PC-3 (cell line): ENCODE measurements around the gene SLC25A48. TPM values are rescaled to one million over a fixed set of nuclear protein-coding genes. Genes with fewer than 3 reads are reported as not detected.

ENCODE experiments used
- ATAC-seq: fragments of 200-7000 bp; cut with Tn5 transposase; 2 replicates; pipeline ENCODE4 v1.9.1; 2020; ENCODE audit warnings: mild to moderate bottlenecking, moderate library complexity
- BruUV-seq: library from RNA; stranded (reverse); fragments of 400-500 nt; replicated peaks from 2 replicates; lab custom pipeline; 2021; lab: Mats Ljungman, UMichigan
- CTCF ChIA-PET: fragments of 300-600 bp; sonication (Branson Sonifier 250); formaldehyde crosslinking; loops from one replicate; lab custom pipeline; 2022; ENCODE audit warnings: antibody characterized with exemption; lab: Charles Lee
- POLR2A ChIA-PET: fragments of 300-600 bp; sonication (Branson Sonifier 250); formaldehyde crosslinking; loops from one replicate; lab custom pipeline; 2022; ENCODE audit warnings: antibody characterized with exemption; ENCODE audit not compliant: unreplicated experiment; lab: Charles Lee
- DNase-seq: peaks from one replicate; pipeline ENCODE4 v3.0.0-alpha.2; 2015
- H2AFZ ChIP-seq: fragments of 300-600 bp; sonication (generic); 2 replicates; pipeline ENCODE4 v1.6.0; 2016; ENCODE audit warnings: antibody characterized with exemption, low read length
- H3F3A ChIP-seq: fragments of 300-600 bp; sonication (generic); one replicate; pipeline ENCODE4 v1.6.0; 2017; ENCODE audit warnings: antibody characterized with exemption, low read length, control low read depth, mild to moderate bottlenecking; ENCODE audit not compliant: unreplicated experiment
- H3K27ac ChIP-seq: fragments of 300-600 bp; sonication (generic); 2 replicates; pipeline ENCODE4 v1.5.1; 2016; ENCODE audit warnings: mild to moderate bottlenecking, low read length
- H3K27me3 ChIP-seq: fragments of 300-600 bp; sonication (generic); 2 replicates; pipeline ENCODE4 v1.6.1; 2016; ENCODE audit warnings: low read length, mixed read lengths
- H3K36me3 ChIP-seq: fragments of 300-600 bp; sonication (generic); 2 replicates; pipeline ENCODE4 v1.6.1; 2016; ENCODE audit warnings: low read depth, mixed run types, low read length, mixed read lengths
- H3K4me1 ChIP-seq: fragments of 300-600 bp; sonication (generic); 2 replicates; pipeline ENCODE4 v1.5.1; 2016; ENCODE audit warnings: low read length; ENCODE audit not compliant: insufficient read depth
- H3K4me2 ChIP-seq: fragments of 300-600 bp; sonication (generic); 2 replicates; pipeline ENCODE4 v1.6.0; 2016; ENCODE audit warnings: low read length
- H3K4me3 ChIP-seq: fragments of 300-600 bp; sonication (generic); 2 replicates; pipeline ENCODE4 v1.5.1; 2016; ENCODE audit warnings: mild to moderate bottlenecking, low read length, mixed read lengths
- H3K79me2 ChIP-seq: fragments of 300-600 bp; sonication (generic); 2 replicates; pipeline ENCODE4 v1.6.1; 2017; ENCODE audit warnings: low read length, mixed read lengths
- H3K9ac ChIP-seq: fragments of 300-600 bp; sonication (generic); 2 replicates; pipeline ENCODE4 v1.6.0; 2016; ENCODE audit warnings: mild to moderate bottlenecking, low read length
- H3K9me2 ChIP-seq: fragments of 300-600 bp; sonication (generic); replicated peaks from 2 replicates; pipeline ENCODE4 v1.6.1; 2016; ENCODE audit warnings: mixed run types, low read length, mixed read lengths
- H3K9me3 ChIP-seq: fragments of 300-600 bp; sonication (generic); 2 replicates; pipeline ENCODE4 v1.6.1; 2016; ENCODE audit warnings: low read length, mixed read lengths
- H4K20me1 ChIP-seq: fragments of 300-600 bp; sonication (generic); 2 replicates; pipeline ENCODE4 v1.6.1; 2016; ENCODE audit warnings: low read length, mixed read lengths
- EZH2 ChIP-seq: fragments of 300-600 bp; sonication (generic); IDR thresholded peaks from one replicate; pipeline ENCODE4 v1.6.1; 2017; ENCODE audit warnings: antibody characterized with exemption, mild to moderate bottlenecking, low read length; ENCODE audit not compliant: unreplicated experiment
- EZH2phosphoT487 ChIP-seq: fragments of 300-600 bp; sonication (generic); IDR thresholded peaks from 2 replicates; pipeline ENCODE4 v1.6.1; 2018; ENCODE audit warnings: mild to moderate bottlenecking, antibody characterized with exemption, low read length, borderline replicate concordance
- intact Hi-C: fragments of 100-400 bp; cut with micrococcal nuclease; formaldehyde crosslinking; loops from 2 replicates; pipeline ENCODE4 v1.9.0; 2023
- total RNA-seq: library from RNA; depleted of rRNA; stranded (reverse); fragments of >200 nt; gene quantifications from 2 replicates; pipeline ENCODE4 v1.2.3, GENCODE V29; 2014
- TF ChIP-seq, protein P1 (sequence below): fragments of 300-600 bp; sonication (generic); conservative IDR thresholded peaks from 2 replicates; pipeline ENCODE4 v1.5.1; 2017; ENCODE audit warnings: antibody characterized with exemption, low read depth, mild to moderate bottlenecking, low read length

The SLC25A48 gene
- total RNA-seq, 1 experiment from 2014 or later = not detected

DNA sequence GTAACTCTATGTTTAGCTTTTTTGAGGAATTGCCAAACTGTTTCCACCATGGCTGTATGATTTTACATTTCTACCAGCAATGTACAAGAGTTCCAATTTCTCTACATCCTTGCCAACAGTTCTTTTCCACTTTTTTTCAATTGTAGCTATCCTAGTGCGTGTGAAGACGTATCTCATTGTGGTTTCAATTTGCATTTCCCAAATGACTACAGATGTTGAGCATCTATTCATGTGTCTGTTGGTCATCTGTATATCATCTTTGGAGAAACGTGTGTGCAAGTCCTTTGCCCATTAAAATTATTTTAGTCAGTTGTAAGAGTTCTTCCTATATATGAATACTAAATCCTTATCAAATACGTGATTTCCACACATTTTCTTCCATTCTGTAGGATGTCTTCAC is 6.5 kb downstream of the SLC25A48 start:
- POLR2A ChIA-PET = no interaction called here
- DNase-seq (no peak), ATAC-seq (no peak)
- H3K36me3 ChIP-seq = no peaks in the 10 kb centered on the region
- H3K27me3 ChIP-seq = peaks cover 19% of the 10 kb centered on the region
- H3K4me2 ChIP-seq = no peak overlapping the region
- H3K9me2 ChIP-seq = no peaks in the 10 kb centered on the region
- no peak overlapping the region for H3K4me3 ChIP-seq
- no peaks in the 10 kb centered on the region for H4K20me1 ChIP-seq
- no peak overlapping the region for H2AFZ ChIP-seq
- no peak for TF ChIP-seq EZH2phosphoT487
- TF ChIP-seq EZH2 = no peak
- TF ChIP-seq, protein P1, sequence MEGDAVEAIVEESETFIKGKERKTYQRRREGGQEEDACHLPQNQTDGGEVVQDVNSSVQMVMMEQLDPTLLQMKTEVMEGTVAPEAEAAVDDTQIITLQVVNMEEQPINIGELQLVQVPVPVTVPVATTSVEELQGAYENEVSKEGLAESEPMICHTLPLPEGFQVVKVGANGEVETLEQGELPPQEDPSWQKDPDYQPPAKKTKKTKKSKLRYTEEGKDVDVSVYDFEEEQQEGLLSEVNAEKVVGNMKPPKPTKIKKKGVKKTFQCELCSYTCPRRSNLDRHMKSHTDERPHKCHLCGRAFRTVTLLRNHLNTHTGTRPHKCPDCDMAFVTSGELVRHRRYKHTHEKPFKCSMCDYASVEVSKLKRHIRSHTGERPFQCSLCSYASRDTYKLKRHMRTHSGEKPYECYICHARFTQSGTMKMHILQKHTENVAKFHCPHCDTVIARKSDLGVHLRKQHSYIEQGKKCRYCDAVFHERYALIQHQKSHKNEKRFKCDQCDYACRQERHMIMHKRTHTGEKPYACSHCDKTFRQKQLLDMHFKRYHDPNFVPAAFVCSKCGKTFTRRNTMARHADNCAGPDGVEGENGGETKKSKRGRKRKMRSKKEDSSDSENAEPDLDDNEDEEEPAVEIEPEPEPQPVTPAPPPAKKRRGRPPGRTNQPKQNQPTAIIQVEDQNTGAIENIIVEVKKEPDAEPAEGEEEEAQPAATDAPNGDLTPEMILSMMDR = no peak
- H3F3A ChIP-seq = no peaks in the 10 kb centered on the region
- H3K79me2 ChIP-seq = no peaks in the 10 kb centered on the region
- CTCF ChIA-PET = no interaction called here
- H3K9ac ChIP-seq = no peak overlapping the region
- intact Hi-C loops = no loop called here
- BruUV-seq = no TSS peak
- no peak overlapping the region for H3K27ac ChIP-seq
- no peaks in the 10 kb centered on the region for H3K4me1 ChIP-seq
- H3K9me3 ChIP-seq = no peaks in the 10 kb centered on the region

DNA sequence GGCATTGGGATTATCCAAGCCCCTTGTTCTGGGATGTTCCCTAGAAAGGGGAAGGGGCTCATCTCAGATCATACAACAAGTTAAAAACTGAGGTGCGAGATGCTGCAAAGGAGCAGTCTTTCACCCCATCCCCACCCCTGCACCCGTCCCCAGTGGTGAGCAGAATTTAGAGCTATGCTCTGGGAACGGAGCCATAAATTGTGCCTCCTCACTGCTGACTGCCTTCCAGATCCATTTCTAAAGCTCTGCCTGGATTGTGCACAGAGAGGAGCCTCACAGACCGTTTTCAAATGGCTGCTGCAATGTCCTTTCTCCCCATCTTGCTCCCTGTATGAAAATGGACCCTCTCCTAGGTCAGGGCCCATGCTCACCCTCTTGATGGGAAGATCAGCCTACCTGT is 8.3 kb downstream of the SLC25A48 start:
- Histone ChIP-seq H3K9ac (no peak overlapping the region), H2AFZ (no peak overlapping the region), H3K79me2 (no peaks in the 10 kb centered on the region), H3K4me1 (no peaks in the 10 kb centered on the region), H3F3A (no peaks in the 10 kb centered on the region), H3K4me2 (no peak overlapping the region), H3K9me2 (no peaks in the 10 kb centered on the region), H3K27me3 (peaks cover 13% of the 10 kb centered on the region), H4K20me1 (no peaks in the 10 kb centered on the region), H3K9me3 (no peaks in the 10 kb centered on the region), H3K36me3 (no peaks in the 10 kb centered on the region), H3K27ac (no peak overlapping the region), H3K4me3 (no peak overlapping the region)
- no TSS peak for BruUV-seq
- ATAC-seq (no peak), DNase-seq (no peak)
- TF ChIP-seq, protein P1 = no peak
- no peak for TF ChIP-seq EZH2phosphoT487
- ChIA-PET POLR2A (no interaction called here), CTCF (no interaction called here)
- intact Hi-C loops = no loop called here

DNA sequence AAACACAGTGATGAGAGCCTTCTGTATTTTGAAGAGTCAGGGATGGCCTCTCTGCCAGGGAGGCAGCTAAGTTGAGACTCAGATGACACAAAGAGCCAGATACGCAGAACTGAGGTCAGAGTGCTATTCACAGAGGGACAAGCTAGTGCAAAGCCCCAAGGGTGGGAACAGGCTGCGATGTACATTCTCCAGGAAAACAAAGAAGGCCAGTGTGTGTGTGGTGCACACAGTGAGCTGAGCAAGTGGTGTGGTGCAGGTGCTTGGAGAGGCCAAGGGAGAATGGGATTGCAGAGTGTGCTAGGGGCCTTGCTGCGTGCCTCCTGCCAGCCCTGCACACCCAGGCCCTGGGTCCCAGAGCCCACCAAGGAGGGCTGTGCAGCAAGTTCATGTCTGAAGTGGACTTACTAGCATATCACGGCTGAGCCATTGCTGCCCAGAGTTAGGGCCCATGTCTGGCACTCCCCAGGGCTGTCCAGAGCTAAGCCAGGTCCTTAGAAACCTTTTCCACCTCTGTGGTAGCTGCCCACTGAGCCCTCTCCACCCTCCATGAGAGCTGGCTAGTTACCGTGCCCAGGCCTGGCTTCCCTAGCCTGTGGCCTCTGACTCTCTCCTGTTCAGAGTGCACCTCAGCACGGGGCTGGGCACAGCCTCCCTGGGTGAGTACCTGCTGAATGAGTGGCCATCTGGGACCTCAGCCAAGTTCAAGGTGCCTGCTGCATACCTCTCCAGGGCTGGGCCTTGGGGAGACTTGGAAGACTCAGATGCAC is 9.3 kb downstream of the SLC25A48 start:
- ChIA-PET POLR2A (no interaction called here), CTCF (no interaction called here)
- TF ChIP-seq EZH2 (no peak), EZH2phosphoT487 (no peak)
- TF ChIP-seq, protein P1 = no peak
- Histone ChIP-seq H3K4me2 (no peak overlapping the region), H3K9me3 (no peaks in the 10 kb centered on the region), H3K4me1 (no peaks in the 10 kb centered on the region), H3K9me2 (no peaks in the 10 kb centered on the region), H3K4me3 (no peak overlapping the region), H3K79me2 (no peaks in the 10 kb centered on the region), H2AFZ (no peak overlapping the region), H3F3A (no peaks in the 10 kb centered on the region), H3K36me3 (no peaks in the 10 kb centered on the region), H3K9ac (no peak overlapping the region), H4K20me1 (no peaks in the 10 kb centered on the region), H3K27ac (no peak overlapping the region), H3K27me3 (peaks cover 13% of the 10 kb centered on the region)
- no TSS peak for BruUV-seq
- DNase-seq (peak; percentile 16), ATAC-seq (no peak)
- intact Hi-C loops = no loop called here
